Activated CD8-positive, alpha-beta T cell treated with anti-CD3 and anti-CD28 coated beads, Interleukin-2, amount 10 ng/mL, durations not matched to agents 7 days and 5 days (primary cell): Measurements from ENCODE around the gene PTPRQ. TPM values are rescaled to one million over a fixed set of nuclear protein-coding genes. Genes with fewer than 3 reads are reported as not detected.

Experiments
- ATAC-seq: fragments of 150-1000 bp; cut with Tn5 transposase; one replicate; pipeline ENCODE4 v1.10.0; 2021; ENCODE audit warnings: moderate library complexity
- CTCF ChIA-PET: fragments of 350-600 bp; sonication (Branson Sonifier 250); formaldehyde crosslinking; loops from one replicate; lab custom pipeline; 2021; ENCODE audit warnings: antibody characterized with exemption; lab: Charles Lee
- POLR2A ChIA-PET: fragments of 350-600 bp; sonication (Branson Sonifier 250); formaldehyde crosslinking; loops from one replicate; lab custom pipeline; 2021; ENCODE audit warnings: antibody characterized with exemption; lab: Charles Lee
- DNase-seq: peaks from one replicate; pipeline ENCODE4 v3.0.0-alpha.2; 2020
- H3K27ac Mint-ChIP-seq: one replicate; pipeline ENCODE4 v1.8.0; 2021; ENCODE audit warnings: mild to moderate bottlenecking, mixed read lengths
- H3K27me3 Mint-ChIP-seq: one replicate; pipeline ENCODE4 v1.8.0; 2021; ENCODE audit warnings: low read depth, mixed read lengths
- H3K36me3 Mint-ChIP-seq: one replicate; pipeline ENCODE4 v1.8.0; 2021; ENCODE audit warnings: low read depth, mixed read lengths
- H3K4me1 Mint-ChIP-seq: one replicate; pipeline ENCODE4 v1.8.0; 2021; ENCODE audit warnings: low read depth, mixed read lengths
- H3K4me3 Mint-ChIP-seq: one replicate; pipeline ENCODE4 v1.8.0; 2021; ENCODE audit warnings: mild to moderate bottlenecking, mixed read lengths
- H3K9me3 Mint-ChIP-seq: one replicate; pipeline ENCODE4 v1.8.0; 2022; ENCODE audit warnings: mixed read lengths; ENCODE audit not compliant: insufficient read depth
- total RNA-seq, 2 experiments: library from RNA; stranded (reverse); gene quantifications; one replicate each; pipeline ENCODE4 v1.2.3, GENCODE V29; 2021

PTPRQ gene
- total RNA-seq, 2 experiments from 2014 or later: not detected

DNA sequence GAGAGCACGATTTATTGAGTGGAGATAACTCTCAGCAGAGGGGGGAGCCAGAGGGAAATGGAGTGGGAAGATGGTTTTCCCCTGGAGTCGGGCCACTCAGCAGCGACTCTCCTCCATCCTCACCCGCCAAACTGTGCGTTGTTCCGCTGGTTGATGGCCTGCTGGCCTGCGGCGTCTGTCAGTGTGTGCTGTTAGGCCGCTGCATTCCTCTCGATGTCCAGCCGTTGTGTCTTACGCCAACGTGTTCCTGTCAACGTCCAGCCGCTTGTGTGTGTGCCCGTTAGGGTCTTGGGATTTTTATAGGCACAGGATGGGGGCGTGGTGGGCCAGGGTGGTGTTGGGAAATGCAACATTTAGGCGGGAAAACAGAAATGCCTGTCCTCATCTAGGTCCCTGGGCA is 69.2 kb downstream of the PTPRQ start:
- ATAC-seq (no peak), DNase-seq (no peak)
- H3K27me3 Mint-ChIP-seq: no peaks in the 10 kb centered on the region
- no peaks in the 10 kb centered on the region for H3K36me3 Mint-ChIP-seq
- H3K4me1 Mint-ChIP-seq: no peaks in the 10 kb centered on the region
- H3K9me3 Mint-ChIP-seq: peaks cover 16% of the 10 kb centered on the region
- ChIA-PET CTCF (no interaction called here), POLR2A (no interaction called here)
- H3K4me3 Mint-ChIP-seq: no peak overlapping the region
- no peak overlapping the region for H3K27ac Mint-ChIP-seq

DNA sequence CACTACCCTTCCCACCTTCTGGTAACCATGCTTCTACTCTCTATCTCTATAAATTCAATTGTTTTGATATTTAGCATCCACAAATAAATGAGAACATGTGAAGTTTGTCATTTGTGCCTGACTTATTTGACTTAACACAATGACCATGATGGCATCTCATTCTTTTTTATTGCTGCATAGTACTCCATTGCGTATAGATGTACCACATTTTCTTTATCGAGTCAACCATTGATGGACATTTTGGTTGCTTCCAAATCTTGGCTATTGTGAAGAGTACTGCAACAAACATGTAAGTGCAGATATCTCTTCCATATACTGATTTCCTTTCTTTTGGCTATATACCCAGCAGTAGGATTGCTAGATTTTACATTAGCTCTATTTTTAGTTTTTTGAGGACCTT is 73.6 kb downstream of the PTPRQ start:
- ChIA-PET CTCF (no interaction called here), POLR2A (no interaction called here)
- no peaks in the 10 kb centered on the region for H3K4me1 Mint-ChIP-seq

GRCh38 chr12:80531646-80532045 is 87.6 kb downstream of the PTPRQ start:
- POLR2A ChIA-PET: no interaction called here
- CTCF ChIA-PET: no interaction called here
- H3K27me3 Mint-ChIP-seq: no peaks in the 10 kb centered on the region
- H3K36me3 Mint-ChIP-seq: no peaks in the 10 kb centered on the region
- no peaks in the 10 kb centered on the region for H3K9me3 Mint-ChIP-seq
- no peak for ATAC-seq
- no peak overlapping the region for H3K4me3 Mint-ChIP-seq
- DNase-seq: no peak
- H3K27ac Mint-ChIP-seq: no peak overlapping the region
- H3K4me1 Mint-ChIP-seq: no peaks in the 10 kb centered on the region

More for the DNA sequence above, 73.6 kb downstream of the PTPRQ start:
- no peak overlapping the region for H3K4me3 Mint-ChIP-seq
- no peaks in the 10 kb centered on the region for H3K36me3 Mint-ChIP-seq
- H3K9me3 Mint-ChIP-seq: peaks cover 16% of the 10 kb centered on the region
- ATAC-seq (no peak), DNase-seq (no peak)
- H3K27ac Mint-ChIP-seq: no peak overlapping the region
- H3K27me3 Mint-ChIP-seq: no peaks in the 10 kb centered on the region

GRCh38 chr12:80539029-80539428 is 95.0 kb downstream of the PTPRQ start:
- CTCF ChIA-PET: no interaction called here
- no peaks in the 10 kb centered on the region for H3K36me3 Mint-ChIP-seq
- no peaks in the 10 kb centered on the region for H3K4me1 Mint-ChIP-seq
- no peak overlapping the region for H3K4me3 Mint-ChIP-seq
- ATAC-seq (no peak), DNase-seq (no peak)
- POLR2A ChIA-PET: no interaction called here
- H3K9me3 Mint-ChIP-seq: no peaks in the 10 kb centered on the region
- H3K27me3 Mint-ChIP-seq: no peaks in the 10 kb centered on the region
- no peak overlapping the region for H3K27ac Mint-ChIP-seq

DNA sequence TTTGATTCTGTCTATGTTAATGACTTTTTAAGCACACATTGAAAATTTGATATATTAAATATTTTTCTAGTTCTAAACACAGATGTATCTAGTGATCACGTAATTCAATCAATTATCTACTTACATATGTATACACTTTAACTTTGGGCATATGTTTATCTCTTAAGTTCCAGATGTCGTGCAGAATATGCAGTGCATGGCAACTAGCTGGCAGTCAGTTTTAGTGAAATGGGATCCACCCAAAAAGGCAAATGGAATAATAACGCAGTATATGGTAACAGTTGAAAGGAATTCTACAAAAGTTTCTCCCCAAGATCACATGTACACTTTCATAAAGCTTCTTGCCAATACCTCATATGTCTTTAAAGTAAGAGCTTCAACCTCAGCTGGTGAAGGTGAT is 105.3 kb downstream of the PTPRQ start:
- ChIA-PET CTCF (no interaction called here), POLR2A (no interaction called here)
- DNase-seq (no peak), ATAC-seq (no peak)
- no peak overlapping the region for H3K27ac Mint-ChIP-seq
- no peaks in the 10 kb centered on the region for H3K4me1 Mint-ChIP-seq
- no peaks in the 10 kb centered on the region for H3K27me3 Mint-ChIP-seq
- H3K36me3 Mint-ChIP-seq: no peaks in the 10 kb centered on the region
- no peaks in the 10 kb centered on the region for H3K9me3 Mint-ChIP-seq
- H3K4me3 Mint-ChIP-seq: no peak overlapping the region

GRCh38 chr12:80551897-80552296 is 107.9 kb downstream of the PTPRQ start:
- H3K4me1 Mint-ChIP-seq: no peaks in the 10 kb centered on the region
- ChIA-PET POLR2A (no interaction called here), CTCF (no interaction called here)
- ATAC-seq (no peak), DNase-seq (no peak)
- no peaks in the 10 kb centered on the region for H3K27me3 Mint-ChIP-seq
- no peaks in the 10 kb centered on the region for H3K9me3 Mint-ChIP-seq
- H3K4me3 Mint-ChIP-seq: no peak overlapping the region
- H3K36me3 Mint-ChIP-seq: no peaks in the 10 kb centered on the region
- H3K27ac Mint-ChIP-seq: no peak overlapping the region

DNA sequence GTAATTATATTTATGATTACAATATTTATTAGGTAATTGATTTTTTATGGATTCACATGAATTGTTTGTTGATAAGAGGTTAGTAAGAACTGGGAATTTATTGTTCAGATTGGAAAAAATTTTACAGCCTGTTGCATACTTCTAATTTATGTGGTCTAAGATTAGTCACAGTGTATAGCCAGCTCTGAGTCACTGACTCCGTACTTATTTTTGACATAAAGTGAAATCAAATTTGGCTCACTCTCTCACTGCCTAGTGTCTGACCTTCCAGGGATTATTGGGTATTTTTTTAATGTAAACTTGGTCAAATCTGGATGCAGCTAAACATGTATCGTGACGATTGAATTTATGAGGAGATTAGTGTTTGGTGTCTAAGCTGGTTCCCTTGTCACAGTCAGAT is 109.3 kb downstream of the PTPRQ start:
- ATAC-seq: no peak
- Mint-ChIP-seq H3K27me3 (no peaks in the 10 kb centered on the region), H3K9me3 (no peaks in the 10 kb centered on the region), H3K36me3 (no peaks in the 10 kb centered on the region), H3K4me3 (no peak overlapping the region), H3K27ac (no peak overlapping the region), H3K4me1 (no peaks in the 10 kb centered on the region)
- CTCF ChIA-PET: no interaction called here
- no peak for DNase-seq
- POLR2A ChIA-PET: no interaction called here

GRCh38 chr12:80556566-80556965 is 112.5 kb downstream of the PTPRQ start:
- Mint-ChIP-seq H3K9me3 (no peaks in the 10 kb centered on the region), H3K4me3 (no peak overlapping the region), H3K27ac (no peak overlapping the region), H3K36me3 (no peaks in the 10 kb centered on the region), H3K4me1 (no peaks in the 10 kb centered on the region), H3K27me3 (no peaks in the 10 kb centered on the region)
- CTCF ChIA-PET: no interaction called here
- POLR2A ChIA-PET: no interaction called here
- no peak for DNase-seq
- no peak for ATAC-seq

DNA sequence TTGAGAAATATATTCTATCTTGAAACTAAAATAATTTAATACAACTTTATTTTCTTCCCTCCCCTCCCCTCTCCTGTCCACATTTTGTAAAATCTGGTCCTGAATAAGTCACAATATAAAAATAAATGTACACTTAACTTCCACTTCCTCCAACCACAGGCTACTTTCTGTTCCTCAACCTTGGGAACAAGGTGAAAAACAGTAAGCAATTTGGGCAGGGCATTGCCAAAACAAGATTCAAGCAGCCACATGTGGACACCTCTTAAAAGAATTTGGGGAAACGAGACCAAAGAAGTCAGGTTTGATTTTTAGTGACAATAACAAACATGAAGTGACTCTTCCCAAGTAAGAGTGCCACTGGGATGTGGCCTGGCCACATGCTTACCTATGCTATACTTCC is 115.7 kb downstream of the PTPRQ start:
- ATAC-seq (no peak), DNase-seq (no peak)
- Mint-ChIP-seq H3K27ac (no peak overlapping the region), H3K9me3 (no peaks in the 10 kb centered on the region), H3K36me3 (no peaks in the 10 kb centered on the region), H3K4me3 (no peak overlapping the region), H3K27me3 (no peaks in the 10 kb centered on the region), H3K4me1 (no peaks in the 10 kb centered on the region)
- CTCF ChIA-PET: no interaction called here
- POLR2A ChIA-PET: no interaction called here

- H3K4me3 Mint-ChIP-seq: no peak overlapping the region
- ATAC-seq: no peak
- no peaks in the 10 kb centered on the region for H3K4me1 Mint-ChIP-seq
- DNase-seq: no peak
- no peaks in the 10 kb centered on the region for H3K27me3 Mint-ChIP-seq
- no peaks in the 10 kb centered on the region for H3K36me3 Mint-ChIP-seq
- ChIA-PET CTCF (no interaction called here), POLR2A (no interaction called here)
- H3K9me3 Mint-ChIP-seq: no peaks in the 10 kb centered on the region
- no peak overlapping the region for H3K27ac Mint-ChIP-seq
These were observed 121.2 kb downstream of the PTPRQ start for GRCh38 chr12:80565271-80565670.

- H3K4me3 Mint-ChIP-seq: no peak overlapping the region
- no peak overlapping the region for H3K27ac Mint-ChIP-seq
- H3K9me3 Mint-ChIP-seq: no peaks in the 10 kb centered on the region
- CTCF ChIA-PET: no interaction called here
- H3K27me3 Mint-ChIP-seq: no peaks in the 10 kb centered on the region
- no peaks in the 10 kb centered on the region for H3K36me3 Mint-ChIP-seq
- no peak for DNase-seq
- ATAC-seq: no peak
- POLR2A ChIA-PET: no interaction called here
- H3K4me1 Mint-ChIP-seq: no peaks in the 10 kb centered on the region
These were observed 123.4 kb downstream of the PTPRQ start for GRCh38 chr12:80567401-80567800.

DNA sequence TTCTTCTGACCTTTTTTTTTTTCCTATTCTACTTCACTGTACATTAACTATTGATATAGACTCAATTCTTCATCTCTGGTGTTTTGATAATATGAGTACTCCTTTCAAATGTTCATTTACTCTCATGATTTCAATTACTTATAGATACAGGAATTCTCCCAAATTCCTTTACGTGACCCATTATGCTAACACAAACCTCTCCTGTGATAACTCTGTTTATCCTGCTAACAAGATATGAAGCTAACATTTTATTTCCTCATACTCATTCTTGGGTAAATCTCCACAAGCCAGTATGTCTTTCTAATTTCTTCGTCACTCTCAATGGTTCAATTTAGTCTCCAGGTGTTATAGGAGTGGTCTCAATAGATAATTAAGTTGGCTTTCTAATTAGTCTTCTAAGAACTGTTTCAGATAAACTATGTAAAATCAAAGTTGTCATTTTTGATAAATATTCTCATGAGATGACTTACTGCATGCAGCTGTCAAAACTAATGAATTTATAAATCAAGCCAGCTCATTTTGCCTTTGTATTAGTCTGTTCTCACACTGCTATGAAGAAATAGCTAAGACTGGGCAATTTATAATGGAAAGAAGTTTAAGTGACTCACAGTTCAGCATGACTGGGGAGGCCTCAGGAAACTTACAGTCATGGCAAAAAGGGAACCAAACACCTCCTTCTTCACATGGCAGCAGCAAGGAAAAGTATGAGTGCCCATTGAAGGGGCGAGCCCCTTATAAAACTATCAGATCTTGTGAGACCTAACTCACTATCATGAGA is 132.8 kb downstream of the PTPRQ start:
- DNase-seq (no peak), ATAC-seq (no peak)
- Mint-ChIP-seq H3K27me3 (no peaks in the 10 kb centered on the region), H3K4me3 (no peak overlapping the region), H3K27ac (no peak overlapping the region), H3K4me1 (no peaks in the 10 kb centered on the region), H3K36me3 (no peaks in the 10 kb centered on the region), H3K9me3 (peaks cover 10% of the 10 kb centered on the region)
- ChIA-PET CTCF (no interaction called here), POLR2A (no interaction called here)

DNA sequence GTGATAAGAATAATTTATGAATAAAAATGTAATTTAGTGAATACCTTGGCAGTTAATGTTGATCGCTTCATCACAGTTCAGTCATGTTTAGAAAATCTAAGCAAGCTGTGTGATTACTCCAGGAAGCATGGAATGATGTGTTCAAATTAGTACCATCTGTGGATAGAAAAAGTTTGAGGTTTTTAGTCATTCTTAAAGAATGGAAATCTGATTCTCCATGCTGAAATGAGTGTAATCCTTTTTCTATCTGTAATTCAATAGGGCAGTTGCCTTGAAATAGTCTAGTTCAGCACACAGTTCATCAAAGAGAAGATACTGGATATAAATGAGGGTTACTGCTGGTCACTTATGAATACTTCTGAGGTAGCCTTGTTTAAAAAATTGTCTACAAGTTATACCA is 136.2 kb downstream of the PTPRQ start:
- ChIA-PET POLR2A (no interaction called here), CTCF (no interaction called here)
- H3K4me1 Mint-ChIP-seq: no peaks in the 10 kb centered on the region

More for the DNA sequence above, 136.2 kb downstream of the PTPRQ start:
- Mint-ChIP-seq H3K27ac (no peak overlapping the region), H3K27me3 (no peaks in the 10 kb centered on the region), H3K36me3 (no peaks in the 10 kb centered on the region), H3K9me3 (peaks cover 14% of the 10 kb centered on the region), H3K4me3 (no peak overlapping the region)
- DNase-seq (no peak), ATAC-seq (no peak)
